HFFc6 (cell line): ENCODE measurements around the gene AGR3. TPM values are rescaled to one million over a fixed set of nuclear protein-coding genes. Genes with fewer than 3 reads are reported as not detected.

Experiments used
- DNase-seq: peaks from one replicate; pipeline ENCODE4 v3.0.0-alpha.2; 2018
- H3K27ac Mint-ChIP-seq: 2 replicates; pipeline ENCODE4 v1.8.0; 2020; ENCODE audit warnings: mild to moderate bottlenecking, mixed read lengths
- H3K27me3 Mint-ChIP-seq: 2 replicates; pipeline ENCODE4 v1.8.0; 2021; ENCODE audit warnings: mild to moderate bottlenecking, moderate library complexity, mixed read lengths; ENCODE audit not compliant: insufficient read depth
- H3K36me3 Mint-ChIP-seq: 2 replicates; pipeline ENCODE4 v1.8.0; 2021; ENCODE audit warnings: low read depth, mixed read lengths
- H3K4me1 Mint-ChIP-seq: 2 replicates; pipeline ENCODE4 v1.8.0; 2020; ENCODE audit warnings: low read depth, mixed read lengths
- H3K4me3 Mint-ChIP-seq: 2 replicates; pipeline ENCODE4 v1.8.0; 2020; ENCODE audit warnings: mild to moderate bottlenecking, moderate library complexity, mixed read lengths
- H3K9me3 Mint-ChIP-seq: 2 replicates; pipeline ENCODE4 v1.8.0; 2020; ENCODE audit warnings: mild to moderate bottlenecking, mixed read lengths
- total RNA-seq, 6 experiments: library from RNA; stranded (reverse); fragmentation: NEBNext Ultra II Directional; extraction: Animal tissue kit (Norgen Biotek cat#: 25700); gene quantifications; 2 replicates in 1 of 6; 3 replicates in 5 of 6; pipeline ENCODE4 v1.2.3, GENCODE V29; 2021
- TF ChIP-seq, protein P1 (sequence below): fragments of 200-600 bp; sonication (generic); IDR thresholded peaks from 2 replicates; pipeline ENCODE4 v1.5.0; 2021; ENCODE audit warnings: antibody characterized with exemption, mild to moderate bottlenecking

AGR3 gene
- total RNA-seq, 6 experiments from 2014 or later: not detected

DNA sequence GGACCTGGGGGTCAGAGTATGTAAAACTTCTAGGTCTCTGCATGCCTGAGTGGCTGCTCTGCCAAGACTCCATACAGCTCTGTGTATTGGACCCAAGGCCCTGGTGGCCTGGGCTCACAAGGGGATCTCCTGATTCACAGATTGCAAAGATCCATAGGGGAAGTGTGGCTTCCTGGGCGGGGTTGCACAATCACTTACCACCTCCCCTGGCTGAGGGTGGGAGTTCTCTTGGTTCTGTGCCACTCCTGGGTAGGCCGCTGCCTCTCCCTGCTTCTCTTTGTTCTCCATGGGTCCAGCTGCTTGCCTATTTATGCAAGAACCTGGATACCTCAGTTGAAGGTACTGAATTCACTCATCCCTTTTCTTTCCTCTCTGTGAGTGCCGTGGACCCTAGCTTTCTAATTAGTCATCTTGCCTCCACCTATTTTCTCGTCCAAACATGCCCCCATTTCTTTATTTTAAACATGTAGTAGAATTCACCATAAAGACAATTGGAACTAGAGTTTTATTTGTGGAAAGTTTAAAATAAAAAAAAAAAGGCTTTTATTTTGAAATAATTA lies 18.5 kb upstream of the AGR3 start:
- Mint-ChIP-seq H3K36me3 (no peaks in the 10 kb centered on the region), H3K4me1 (peaks cover 5% of the 10 kb centered on the region), H3K9me3 (no peaks in the 10 kb centered on the region), H3K27me3 (no peaks in the 10 kb centered on the region), H3K4me3 (no peak overlapping the region), H3K27ac (no peak overlapping the region)
- no peak for DNase-seq
- TF ChIP-seq, protein P1, sequence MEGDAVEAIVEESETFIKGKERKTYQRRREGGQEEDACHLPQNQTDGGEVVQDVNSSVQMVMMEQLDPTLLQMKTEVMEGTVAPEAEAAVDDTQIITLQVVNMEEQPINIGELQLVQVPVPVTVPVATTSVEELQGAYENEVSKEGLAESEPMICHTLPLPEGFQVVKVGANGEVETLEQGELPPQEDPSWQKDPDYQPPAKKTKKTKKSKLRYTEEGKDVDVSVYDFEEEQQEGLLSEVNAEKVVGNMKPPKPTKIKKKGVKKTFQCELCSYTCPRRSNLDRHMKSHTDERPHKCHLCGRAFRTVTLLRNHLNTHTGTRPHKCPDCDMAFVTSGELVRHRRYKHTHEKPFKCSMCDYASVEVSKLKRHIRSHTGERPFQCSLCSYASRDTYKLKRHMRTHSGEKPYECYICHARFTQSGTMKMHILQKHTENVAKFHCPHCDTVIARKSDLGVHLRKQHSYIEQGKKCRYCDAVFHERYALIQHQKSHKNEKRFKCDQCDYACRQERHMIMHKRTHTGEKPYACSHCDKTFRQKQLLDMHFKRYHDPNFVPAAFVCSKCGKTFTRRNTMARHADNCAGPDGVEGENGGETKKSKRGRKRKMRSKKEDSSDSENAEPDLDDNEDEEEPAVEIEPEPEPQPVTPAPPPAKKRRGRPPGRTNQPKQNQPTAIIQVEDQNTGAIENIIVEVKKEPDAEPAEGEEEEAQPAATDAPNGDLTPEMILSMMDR: no peak

DNA sequence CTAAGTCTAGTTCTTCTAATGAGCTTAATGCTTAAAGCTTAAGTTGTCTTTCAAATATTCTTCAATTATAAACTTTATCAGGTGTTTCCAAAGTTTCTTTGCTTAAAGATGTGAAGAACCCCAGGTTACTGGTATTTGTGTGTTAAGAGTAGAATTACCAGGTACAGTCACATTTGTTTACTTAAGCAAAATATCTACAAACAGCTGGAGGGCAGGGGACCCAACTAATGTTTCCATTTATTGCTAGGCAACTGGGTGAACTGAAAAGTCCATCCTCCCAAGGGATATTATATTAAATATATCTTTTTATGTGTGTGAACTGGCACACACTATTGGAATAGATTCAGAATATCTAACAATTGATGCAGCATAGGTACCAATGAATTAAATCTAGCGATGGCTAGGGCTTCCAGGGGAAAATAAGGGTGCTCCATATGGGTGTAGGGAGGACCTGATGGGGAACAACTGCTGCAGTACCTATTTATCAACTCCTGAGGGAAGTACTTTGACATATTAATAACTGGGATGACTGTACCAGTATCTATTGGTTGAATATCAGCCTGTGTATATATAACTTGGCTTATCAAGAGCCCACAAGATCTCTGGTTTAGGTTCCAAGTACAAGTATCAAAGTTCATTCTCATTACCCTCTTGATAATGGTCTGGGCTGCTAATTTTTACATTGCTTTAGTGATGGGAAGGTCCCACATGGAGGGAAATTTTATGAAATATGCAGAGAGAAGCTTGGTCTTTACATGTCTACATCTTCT lies 10.3 kb upstream of the AGR3 start:
- H3K4me3 Mint-ChIP-seq: no peak overlapping the region
- no peak overlapping the region for H3K27ac Mint-ChIP-seq
- TF ChIP-seq, protein P1: no peak
- no peak for DNase-seq
- no peaks in the 10 kb centered on the region for H3K9me3 Mint-ChIP-seq
- no peaks in the 10 kb centered on the region; the same call in 1 of the 2 replicates for H3K27me3 Mint-ChIP-seq
- H3K4me1 Mint-ChIP-seq: peaks cover 14% of the 10 kb centered on the region
- no peaks in the 10 kb centered on the region for H3K36me3 Mint-ChIP-seq

DNA sequence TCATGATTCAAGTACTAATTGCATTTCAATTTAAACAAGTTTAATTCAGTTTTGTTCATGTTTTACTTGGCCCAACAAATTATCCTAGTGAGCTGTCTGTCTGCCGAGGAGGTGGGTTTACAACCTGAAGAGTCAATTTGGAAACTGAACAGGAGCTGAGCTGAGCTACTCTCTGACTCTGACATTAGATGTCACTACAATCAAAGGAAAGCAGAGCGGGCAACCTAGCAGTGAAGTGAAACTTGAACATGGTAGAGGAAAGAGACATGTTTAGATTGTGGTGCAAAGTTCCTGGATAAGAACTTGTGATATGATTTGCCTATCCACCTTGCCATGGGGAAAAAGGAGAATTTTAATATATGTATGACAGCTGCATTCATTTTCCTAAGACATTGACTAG lies 9.6 kb upstream of the AGR3 start:
- Mint-ChIP-seq H3K4me3 (no peak overlapping the region), H3K27ac (no peak overlapping the region), H3K27me3 (no peaks in the 10 kb centered on the region; the same call in 1 of the 2 replicates), H3K4me1 (peaks cover 14% of the 10 kb centered on the region), H3K9me3 (no peaks in the 10 kb centered on the region), H3K36me3 (no peaks in the 10 kb centered on the region)
- TF ChIP-seq, protein P1: peak; percentile 70
- DNase-seq: peak; percentile 61

DNA sequence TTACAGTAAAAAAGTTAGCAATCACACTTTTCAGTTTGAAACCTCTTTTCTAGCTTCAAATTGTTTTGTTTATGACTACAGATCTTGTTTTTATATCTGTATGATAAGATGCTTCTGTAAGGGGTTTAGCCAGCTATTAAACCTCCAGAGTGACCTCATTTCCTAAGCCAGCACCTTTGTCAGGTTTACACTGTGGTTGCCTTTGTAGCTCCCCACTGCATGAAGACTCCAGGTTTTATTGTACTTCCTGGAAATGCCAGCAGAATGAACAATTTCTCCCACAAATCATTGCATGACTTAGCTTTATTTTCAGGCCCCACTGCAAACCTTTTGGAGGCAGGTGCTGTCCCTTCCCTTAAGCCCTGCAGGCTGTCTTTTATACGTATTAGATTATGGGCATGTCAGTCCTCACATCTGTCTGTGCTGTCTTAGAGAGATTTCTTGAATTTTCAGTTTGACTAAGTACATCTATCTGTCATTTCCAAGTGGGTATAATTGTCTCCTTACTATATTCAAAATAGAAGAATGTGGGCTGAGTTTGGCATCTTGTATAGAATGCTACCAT lies 8.2 kb upstream of the AGR3 start:
- peaks cover 14% of the 10 kb centered on the region for H3K4me1 Mint-ChIP-seq
- DNase-seq: no peak
- no peak overlapping the region for H3K4me3 Mint-ChIP-seq
- H3K27me3 Mint-ChIP-seq: no peaks in the 10 kb centered on the region; the same call in 1 of the 2 replicates
- no peaks in the 10 kb centered on the region for H3K9me3 Mint-ChIP-seq
- H3K27ac Mint-ChIP-seq: no peak overlapping the region
- no peaks in the 10 kb centered on the region for H3K36me3 Mint-ChIP-seq
- TF ChIP-seq, protein P1: no peak

DNA sequence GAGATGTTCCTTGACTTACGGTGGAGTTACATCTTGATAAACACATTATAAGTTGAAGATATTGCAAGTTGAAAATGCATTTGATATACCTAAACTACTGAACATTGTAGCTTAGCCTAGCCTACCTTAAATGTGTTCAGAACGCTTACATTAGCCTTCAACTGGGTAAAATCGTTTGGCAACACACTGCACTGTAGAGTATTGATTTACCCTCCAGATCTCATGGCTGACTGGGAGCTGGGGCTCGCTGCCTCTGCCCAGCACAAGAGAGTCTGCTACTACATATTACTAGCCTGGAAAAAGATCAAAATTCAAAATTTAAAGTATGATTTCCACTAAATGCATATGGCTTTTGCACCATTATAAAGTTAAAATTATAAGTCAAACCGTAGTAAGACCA lies 7.5 kb upstream of the AGR3 start:
- TF ChIP-seq, protein P1: no peak
- Mint-ChIP-seq H3K27me3 (no peaks in the 10 kb centered on the region; the same call in 1 of the 2 replicates), H3K27ac (no peak overlapping the region), H3K4me3 (no peak overlapping the region), H3K9me3 (no peaks in the 10 kb centered on the region), H3K4me1 (peaks cover 14% of the 10 kb centered on the region), H3K36me3 (no peaks in the 10 kb centered on the region)
- no peak for DNase-seq
